Adipose tissue (tissue), 3 donors: Measurements from ENCODE around the gene CHCHD6. TPM values are rescaled to one million over a fixed set of nuclear protein-coding genes. Genes with fewer than 3 reads are reported as not detected.

Experiments used
- H3K27ac ChIP-seq: one replicate; pipeline ENCODE4 v1.5.1; 2013; ENCODE audit warnings: low read depth, low read length
- WGBS, 3 donors: extraction: QIAGEN DNeasy Blood & Tissue Kit; methylation state at CpG; one replicate each; pipeline ENCODE4 v1.1.7; 2013; 5-methylcytosine and 5-hydroxymethylcytosine counted together
- polyA plus RNA-seq, 3 donors: library from polyadenylated mRNA; stranded (reverse); fragments of 200-250 nt; gene quantifications; one replicate each; pipeline ENCODE4 v1.2.3, GENCODE V29; 2013
- donor health status: healthy with polysubstance abuse.
- donor health status: Bipolar disorder and iron deficiency.
- donor health status: healthy.

Gene CHCHD6
- polyA plus RNA-seq, 3 donors: 10.0 to 12.9 (median 10.2) TPM

GRCh38 chr3:126685493-126685892 lies 18.5 kb upstream of the CHCHD6 start:
- WGBS, 3 donors: 50 to 88% (median 65%) methylated on average over 2 of the region's 2 CpGs
- no peak overlapping the region for H3K27ac ChIP-seq

- WGBS, 3 donors: 80 to 87% (median 81%) methylated on average over 4 of the region's 4 CpGs
- no peak overlapping the region for H3K27ac ChIP-seq
Observed at GRCh38 chr3:126691765-126692164, 12.3 kb upstream of the CHCHD6 start.

DNA sequence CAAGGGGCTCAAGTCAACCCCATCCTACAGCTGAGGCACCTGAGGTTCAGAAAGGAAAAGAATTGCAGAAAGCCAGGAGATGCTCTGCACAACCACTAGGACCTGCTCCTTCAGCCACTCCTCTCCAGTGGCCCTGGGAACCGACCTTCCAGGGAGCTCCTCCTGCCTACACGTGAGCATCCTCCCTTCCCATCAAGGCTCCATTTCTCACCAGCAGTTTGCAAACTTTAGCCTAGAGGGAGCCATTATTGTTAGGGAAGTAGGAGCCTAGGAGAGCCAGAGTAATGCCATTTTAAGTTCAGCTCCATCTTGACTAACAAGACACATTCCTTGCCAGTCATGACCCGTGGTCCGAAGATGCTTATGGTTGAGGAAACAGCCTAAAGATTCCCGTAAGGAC lies 11.2 kb upstream of the CHCHD6 start:
- no peak overlapping the region for H3K27ac ChIP-seq
- 59 to 78% (median 69%) methylated on average over 5 of the region's 5 CpGs for WGBS, 3 donors

- 26 to 62% (median 34%) methylated on average over 3 of the region's 3 CpGs for WGBS, 3 donors
- H3K27ac ChIP-seq: no peak overlapping the region
Observed at GRCh38 chr3:126693921-126694320, 10.1 kb upstream of the CHCHD6 start.

- no peak overlapping the region for H3K27ac ChIP-seq
Observed at GRCh38 chr3:126696701-126697267, 7.3 kb upstream of the CHCHD6 start.

DNA sequence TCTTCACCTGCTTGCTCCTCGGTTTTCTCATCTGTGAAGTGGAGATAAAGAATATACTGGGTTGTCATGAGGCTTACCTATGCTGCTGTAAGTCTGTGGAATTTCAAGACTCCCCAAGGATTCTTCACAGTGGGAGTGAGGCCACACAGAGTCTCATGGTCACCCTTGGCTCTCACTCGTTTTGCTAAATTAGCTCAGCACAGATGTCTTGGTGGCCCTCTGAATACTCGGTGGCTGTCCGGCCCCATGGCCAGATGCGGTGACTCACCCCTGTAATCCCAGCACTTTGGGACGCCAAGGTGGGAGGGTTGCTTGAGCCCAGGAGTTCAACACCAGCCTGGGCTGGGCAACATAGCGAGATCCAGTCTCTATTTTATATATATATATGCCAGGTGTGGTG lies 5.0 kb upstream of the CHCHD6 start:
- H3K27ac ChIP-seq: no peak overlapping the region
- 75 to 83% (median 82%) methylated on average over 7 of the region's 7 CpGs for WGBS, 3 donors

More at GRCh38 chr3:126696701-126697267, 7.3 kb upstream of the CHCHD6 start:
- 71 to 74% (median 74%) methylated on average over 5 of the region's 5 CpGs for WGBS, 3 donors

GRCh38 chr3:126704494-126705214 lies 614 bp downstream of the CHCHD6 start:
- no peak overlapping the region for H3K27ac ChIP-seq
- 10 to 13% (median 10%) methylated on average over 42 to 44 of the region's 44 CpGs for WGBS, 3 donors

GRCh38 chr3:126706631-126707030 lies 2.6 kb downstream of the CHCHD6 start:
- WGBS, 3 donors: 79 to 89% (median 83%) methylated on average over 3 of the region's 3 CpGs
- H3K27ac ChIP-seq: no peak overlapping the region

DNA sequence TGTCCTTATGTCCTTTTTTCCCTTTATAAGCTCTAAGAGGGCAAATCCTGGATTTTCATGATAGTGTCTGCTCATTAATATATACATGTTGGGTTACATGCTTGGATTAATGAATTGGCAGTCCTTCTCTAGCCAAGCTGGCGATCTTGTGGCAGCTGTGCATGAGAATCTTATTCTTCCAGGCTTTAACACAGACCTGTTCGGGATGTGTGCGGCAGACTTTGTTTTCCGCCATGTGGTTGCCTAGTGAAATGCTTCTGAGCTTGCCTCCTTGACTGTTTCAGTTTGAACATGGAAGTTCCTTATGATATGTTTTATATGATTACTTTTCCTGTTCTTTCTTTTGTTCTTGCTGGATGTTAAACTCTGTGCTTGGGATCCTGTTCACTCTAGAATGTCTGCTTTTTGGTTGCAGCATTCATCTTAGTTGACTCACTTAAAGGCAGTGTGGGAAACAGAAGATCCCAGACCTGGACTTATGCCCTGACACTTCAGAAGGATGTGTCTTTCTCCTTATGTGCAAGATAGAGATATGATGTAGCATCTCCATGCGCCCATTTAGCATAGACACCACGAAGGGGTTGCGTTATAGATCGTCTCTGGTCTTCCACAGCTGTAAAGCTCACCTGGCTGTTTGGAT lies 7.2 kb downstream of the CHCHD6 start:
- WGBS, 3 donors: 93 to 99% (median 96%) methylated on average over 8 of the region's 8 CpGs
- H3K27ac ChIP-seq: no peak overlapping the region

- H3K27ac ChIP-seq: no peak overlapping the region
- WGBS, 3 donors: 85 to 90% (median 90%) methylated on average over 7 of the region's 7 CpGs
Observed at GRCh38 chr3:126713199-126713598, 9.2 kb downstream of the CHCHD6 start.

GRCh38 chr3:126714276-126714900 lies 10.3 kb downstream of the CHCHD6 start:
- no peak overlapping the region for H3K27ac ChIP-seq
- 92 to 97% (median 95%) methylated on average over 14 of the region's 14 CpGs for whole genome bisulfite sequencing, 3 donors

DNA sequence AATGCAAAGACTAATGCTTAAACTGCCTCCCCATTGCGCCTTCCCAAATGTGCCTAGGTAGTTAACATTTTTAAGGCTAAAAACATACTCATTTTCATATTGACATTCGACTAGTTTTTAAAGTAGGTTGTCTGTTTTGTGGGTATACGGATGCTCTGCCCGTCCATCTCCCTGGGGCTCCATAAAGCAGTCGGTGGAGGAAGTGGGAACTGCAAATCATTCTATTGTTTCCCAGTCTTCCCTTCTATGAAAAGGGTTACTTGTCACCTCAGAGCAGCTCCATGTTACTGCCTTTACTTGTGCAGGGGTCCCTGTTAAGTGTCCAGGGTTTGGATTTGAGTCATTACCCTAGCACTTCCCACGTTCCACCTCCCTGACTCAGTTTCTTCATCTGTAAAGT lies 10.9 kb downstream of the CHCHD6 start:
- WGBS, 3 donors: 69 to 77% (median 71%) methylated on average over 6 of the region's 6 CpGs
- H3K27ac ChIP-seq: no peak overlapping the region

GRCh38 chr3:126715432-126715831 lies 11.4 kb downstream of the CHCHD6 start:
- WGBS, 3 donors: 52 to 90% (median 87%) methylated on average over 1 of the region's 1 CpG

DNA sequence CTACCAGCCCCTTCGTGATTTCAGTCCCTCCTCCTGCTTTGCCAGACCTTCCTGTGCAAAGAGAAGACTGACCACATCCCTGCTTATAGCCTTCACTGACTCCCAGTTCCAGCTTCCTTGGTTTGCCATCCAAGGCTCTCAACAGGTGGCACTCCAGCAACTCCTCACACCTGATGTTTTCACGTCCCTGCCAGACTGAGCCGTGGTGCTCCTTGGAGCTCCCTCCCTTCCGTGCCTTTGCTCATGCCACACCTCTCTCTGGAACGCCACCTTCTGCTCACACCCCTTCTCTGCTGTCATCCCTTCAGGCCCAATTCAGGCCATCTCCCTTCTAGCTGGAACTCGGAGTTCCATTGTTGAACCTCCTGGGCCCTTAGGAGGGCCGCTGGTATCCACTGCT lies 12.0 kb downstream of the CHCHD6 start:
- no peak overlapping the region for H3K27ac ChIP-seq
- whole genome bisulfite sequencing, 3 donors: 85 to 89% (median 89%) methylated on average over 7 of the region's 7 CpGs

More at GRCh38 chr3:126715432-126715831, 11.4 kb downstream of the CHCHD6 start:
- no peak overlapping the region for H3K27ac ChIP-seq

- no peak overlapping the region for H3K27ac ChIP-seq
Observed at GRCh38 chr3:126718561-126719445, 14.8 kb downstream of the CHCHD6 start.

DNA sequence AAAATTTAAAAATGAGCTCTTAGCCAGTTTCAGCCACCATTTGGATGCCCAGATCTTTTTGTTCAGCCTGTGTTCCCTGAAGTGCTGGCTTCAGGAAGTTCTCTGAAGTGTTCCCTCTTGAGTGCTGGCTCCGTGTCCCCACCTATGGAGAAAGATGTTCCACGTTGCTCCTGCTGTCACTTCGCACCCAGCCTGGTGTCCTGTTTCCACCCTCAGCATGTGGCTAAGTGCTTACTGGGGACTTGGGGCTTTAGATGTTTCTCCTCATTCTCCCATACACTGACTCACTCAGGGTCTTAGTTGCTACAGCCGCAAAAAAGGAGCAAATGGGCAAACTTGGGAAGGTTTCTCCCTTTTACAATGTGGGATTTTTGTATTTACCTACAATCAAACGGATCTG lies 16.6 kb downstream of the CHCHD6 start:
- H3K27ac ChIP-seq: no peak overlapping the region
- 87 to 92% (median 89%) methylated on average over 5 of the region's 5 CpGs for WGBS, 3 donors

More at GRCh38 chr3:126718561-126719445, 14.8 kb downstream of the CHCHD6 start:
- WGBS, 3 donors: 83 to 88% (median 86%) methylated on average over 20 of the region's 20 CpGs

- 90 to 94% (median 94%) methylated on average over 10 of the region's 10 CpGs for WGBS, 3 donors
Observed at GRCh38 chr3:126721246-126721645, 17.2 kb downstream of the CHCHD6 start.

DNA sequence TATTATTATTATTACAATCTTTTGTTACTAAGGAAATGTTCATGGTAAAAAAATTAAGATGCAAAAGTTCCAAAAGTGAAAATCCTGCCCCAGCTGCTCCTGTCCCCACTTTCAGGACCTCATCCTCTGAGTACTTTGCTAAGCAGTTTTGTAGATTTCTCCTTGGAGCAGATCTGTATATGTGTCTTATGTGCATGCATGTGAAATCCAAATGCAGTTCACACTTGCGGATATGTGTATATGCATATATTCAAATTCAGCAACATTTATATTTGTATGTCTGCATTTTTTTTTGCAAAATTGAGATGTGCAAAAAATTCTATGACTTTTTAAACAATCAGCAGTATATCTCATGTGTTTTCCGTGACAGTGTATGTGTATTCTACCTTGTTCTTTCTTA lies 19.2 kb downstream of the CHCHD6 start:
- WGBS, 3 donors: 94 to 96% (median 96%) methylated on average over 2 of the region's 2 CpGs
- no peak overlapping the region for H3K27ac ChIP-seq

More at GRCh38 chr3:126721246-126721645, 17.2 kb downstream of the CHCHD6 start:
- no peak overlapping the region for H3K27ac ChIP-seq
